Thyroid gland (tissue), 4 donors: Measurements from ENCODE around the gene TUBA3E.

Experiments used
- CTCF ChIP-seq, 6 experiments: fragments of 200-600 bp in 3 of 6; fragments of 450-650 bp in 3 of 6; sonication (generic) in 3 of 6; IDR thresholded peaks; one replicate each; pipeline ENCODE4 v1.5.1; 2016 to 2019; ENCODE audit warnings: antibody characterized with exemption in 6 of 6, mild to moderate bottlenecking in 2 of 6, inconsistent platforms in 1 of 6, moderate library complexity in 1 of 6
- POLR2A ChIP-seq, 2 donors: fragments of 450-650 bp; IDR thresholded peaks; one replicate each; pipeline ENCODE4 v1.6.1; 2017; ENCODE audit warnings: antibody characterized with exemption in 2 of 2, mild to moderate bottlenecking in 2 of 2, moderate library complexity in 1 of 2

- TF ChIP-seq POLR2A (IDR thresholded peaks at IDR 0.05): no peak
- TF ChIP-seq CTCF (IDR thresholded peaks at IDR 0.05): no peak
Observed at GRCh38 chr2:130152816-130153595, 45.2 kb downstream of the TUBA3E start.
